ENCODE measurements around the gene ROR2. TPM values are rescaled to one million over a fixed set of nuclear protein-coding genes. Genes with fewer than 3 reads are reported as not detected.

Gene ROR2
- total and polyA plus RNA-seq, 2 experiments from 2014 or later, result 8.1 to 18.8 TPM

DNA sequence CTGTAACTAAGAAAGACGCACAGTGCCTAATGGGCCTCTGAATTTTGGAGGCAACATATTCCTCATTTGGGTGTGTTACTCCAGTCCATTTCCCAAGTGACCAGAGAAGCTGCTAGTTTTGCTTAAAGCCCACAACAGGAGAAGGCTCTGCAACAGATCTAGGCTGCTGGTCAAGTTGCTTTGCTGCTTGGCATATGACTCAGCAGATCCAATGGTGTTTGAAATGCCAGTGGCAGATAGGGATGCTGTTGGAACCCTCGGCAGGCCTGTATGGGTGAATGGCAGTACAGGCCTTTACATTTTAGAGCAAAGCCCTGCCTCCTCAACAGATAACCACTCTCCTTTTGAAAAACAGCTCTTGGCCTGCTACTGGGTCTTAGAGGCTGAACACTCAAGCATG, 36.2 kb upstream of the ROR2 start:
- Mint-ChIP-seq H3K36me3 (ENCODE audit: low read depth) (peaks cover 6% of the 10 kb centered on the region; the same call in 2 of the 3 replicates), H3K9me3 (peaks cover 31% of the 10 kb centered on the region), H3K27ac (no peak overlapping the region), H3K4me1 (no peaks in the 10 kb centered on the region), H3K4me3 (no peak overlapping the region), H3K27me3 (ENCODE audit: insufficient read depth, low read depth, poor library complexity) (peaks cover 4% of the 10 kb centered on the region)
- H2AFZ ChIP-seq, result no peak overlapping the region
- no peaks in the 10 kb centered on the region for H3K4me1 ChIP-seq (ENCODE audit: insufficient read depth)
- no peak for ATAC-seq
- no peak for DNase-seq (ENCODE audit: low spot score)
- H3K79me2 ChIP-seq (replicated peaks; ENCODE audit: insufficient read depth), result no peaks in the 10 kb centered on the region
- H3K4me3 ChIP-seq, result no peak overlapping the region
- no peaks in the 10 kb centered on the region for H3F3A ChIP-seq (replicated peaks; ENCODE audit: low read depth)
- no peak overlapping the region for H3K4me2 ChIP-seq
- H3K27me3 ChIP-seq (ENCODE audit: insufficient read depth), result no peaks in the 10 kb centered on the region
- no peaks in the 10 kb centered on the region for H3K36me3 ChIP-seq (ENCODE audit: insufficient read depth)
- TF ChIP-seq POLR2AphosphoS5 (IDR thresholded peaks at IDR 0.05; ENCODE audit: low read depth) (no peak), EZH2 (IDR thresholded peaks at IDR 0.05; ENCODE audit: low read depth, unreplicated experiment) (no peak), JUNB (IDR thresholded peaks at IDR 0.05; ENCODE audit: unreplicated experiment) (no peak), EZH2phosphoT487 (IDR thresholded peaks at IDR 0.05; ENCODE audit: unreplicated experiment) (no peak), REST (IDR thresholded peaks at IDR 0.05; ENCODE audit: unreplicated experiment) (no peak), STAT1 (IDR thresholded peaks at IDR 0.05; ENCODE audit: unreplicated experiment) (no peak), NANOG (IDR thresholded peaks at IDR 0.05; ENCODE audit: borderline replicate concordance) (no peak), CREB1 (CRISPR knock-in tag; IDR thresholded peaks at IDR 0.05; ENCODE audit: low read depth) (no peak)
- no peaks in the 10 kb centered on the region; the same call in 1 of the 2 replicates for H3K9me2 ChIP-seq (ENCODE audit: insufficient read depth)
- H4K20me1 ChIP-seq (replicated peaks; ENCODE audit: insufficient read depth), result no peaks in the 10 kb centered on the region
- no peak overlapping the region for H3K27ac ChIP-seq (ENCODE audit: low read depth)

- H4K20me1 ChIP-seq (replicated peaks; ENCODE audit: insufficient read depth), result no peaks in the 10 kb centered on the region
- ATAC-seq, result no peak
- no peak for DNase-seq (ENCODE audit: low spot score)
- peaks cover 36% of the 10 kb centered on the region for H3K9me3 Mint-ChIP-seq
- H3K4me1 ChIP-seq (ENCODE audit: insufficient read depth), result no peaks in the 10 kb centered on the region
- peaks cover 4% of the 10 kb centered on the region for H3K27me3 Mint-ChIP-seq (ENCODE audit: insufficient read depth, low read depth, poor library complexity)
- H3K36me3 Mint-ChIP-seq (ENCODE audit: low read depth), result peaks cover 10% of the 10 kb centered on the region; the same call in 2 of the 3 replicates
- no peak overlapping the region for H3K4me3 ChIP-seq
- H2AFZ ChIP-seq, result no peak overlapping the region
- no peaks in the 10 kb centered on the region for H3K79me2 ChIP-seq (replicated peaks; ENCODE audit: insufficient read depth)
- H3K27me3 ChIP-seq (ENCODE audit: insufficient read depth), result no peaks in the 10 kb centered on the region
- H3K9me2 ChIP-seq (ENCODE audit: insufficient read depth), result no peaks in the 10 kb centered on the region; the same call in 1 of the 2 replicates
- no peak overlapping the region for H3K4me3 Mint-ChIP-seq
- H3K4me1 Mint-ChIP-seq, result no peaks in the 10 kb centered on the region
- no peak overlapping the region for H3K4me2 ChIP-seq
- no peaks in the 10 kb centered on the region for H3K36me3 ChIP-seq (ENCODE audit: insufficient read depth)
- H3K27ac ChIP-seq (ENCODE audit: low read depth), result no peak overlapping the region
- no peaks in the 10 kb centered on the region for H3F3A ChIP-seq (replicated peaks; ENCODE audit: low read depth)
- no peak overlapping the region for H3K27ac Mint-ChIP-seq
- TF ChIP-seq NANOG (IDR thresholded peaks at IDR 0.05; ENCODE audit: borderline replicate concordance) (no peak), ZNF331 (CRISPR knock-in tag; IDR thresholded peaks at IDR 0.05; ENCODE audit: low read depth) (no peak), EZH2phosphoT487 (IDR thresholded peaks at IDR 0.05; ENCODE audit: unreplicated experiment) (no peak), JUNB (IDR thresholded peaks at IDR 0.05; ENCODE audit: unreplicated experiment) (no peak), CREB1 (CRISPR knock-in tag; IDR thresholded peaks at IDR 0.05; ENCODE audit: low read depth) (no peak), STAT1 (IDR thresholded peaks at IDR 0.05; ENCODE audit: unreplicated experiment) (no peak), CTCF (conservative IDR thresholded peaks at IDR 0.05; ENCODE audit: low read depth in 2 of 2) (no peak), POLR2AphosphoS5 (IDR thresholded peaks at IDR 0.05; ENCODE audit: low read depth) (no peak), EZH2 (IDR thresholded peaks at IDR 0.05; ENCODE audit: low read depth, unreplicated experiment) (no peak)
Measured at GRCh38 chr9:91985692-91986091, 35.7 kb upstream of the ROR2 start.

Measured in GM23338 (cell line).